ENCODE results near the gene TMEM250.

GRCh38 chr9:136108648-136109266, 9.9 kb downstream of the TMEM250 start:
- TF ChIP-seq POLR2A (IDR thresholded peaks at IDR 0.05; ENCODE audit: low read depth, low read length), result no peak
- TF ChIP-seq POLR2AphosphoS5 (IDR thresholded peaks at IDR 0.05; ENCODE audit: low read depth, low read length), result no peak
- TF ChIP-seq PAX5 (IDR thresholded peaks at IDR 0.05; ENCODE audit: insufficient read depth, low read length, severe bottlenecking), result no peak
- TF ChIP-seq TAF1 (IDR thresholded peaks at IDR 0.05; ENCODE audit: low read depth, low read length), result no peak
- no peak for TF ChIP-seq SPI1 (IDR thresholded peaks at IDR 0.05; ENCODE audit: low read depth, low read length)
